Loucy (cell line): Measurements from ENCODE around the gene ACP4.
"Not testable (repeated sequence)": the region's sequence is repeated elsewhere in the genome, so short reads cannot be mapped to it uniquely, and the experiment has no call there.

ENCODE experiments used
- H2AFZ ChIP-seq: fragments of 200-600 bp; sonication (generic); 2 replicates; pipeline ENCODE4 v1.6.0; 2016; ENCODE audit warnings: antibody characterized with exemption, mild to moderate bottlenecking, low read length, moderate library complexity
- H3F3A ChIP-seq: fragments of 200-600 bp; 2 replicates; pipeline ENCODE4 v1.6.0; 2016; ENCODE audit warnings: antibody characterized with exemption, low read depth, mild to moderate bottlenecking
- H3K27me3 ChIP-seq: fragments of 200-600 bp; sonication (generic); 2 replicates; pipeline ENCODE4 v1.6.1; 2014; ENCODE audit warnings: low read length, mild to moderate bottlenecking; ENCODE audit not compliant: insufficient read depth, poor library complexity, severe bottlenecking
- H3K36me3 ChIP-seq: fragments of 200-600 bp; sonication (generic); 2 replicates; pipeline ENCODE4 v1.6.1; 2016; ENCODE audit warnings: low read length; ENCODE audit not compliant: insufficient read depth
- H3K4me1 ChIP-seq: fragments of 200-600 bp; sonication (generic); 2 replicates; pipeline ENCODE4 v1.5.1; 2014; ENCODE audit warnings: low read length, mild to moderate bottlenecking; ENCODE audit not compliant: insufficient read depth, poor library complexity, severe bottlenecking
- H3K4me2 ChIP-seq: fragments of 200-600 bp; sonication (generic); 2 replicates; pipeline ENCODE4 v1.6.0; 2014; ENCODE audit warnings: antibody characterized with exemption, low read length, low read depth, mild to moderate bottlenecking; ENCODE audit not compliant: poor library complexity, severe bottlenecking
- H3K4me3 ChIP-seq: fragments of 200-600 bp; sonication (generic); 2 replicates; pipeline ENCODE4 v1.5.1; 2014; ENCODE audit warnings: low read length, mild to moderate bottlenecking, mixed read lengths; ENCODE audit not compliant: poor library complexity, severe bottlenecking
- H3K79me2 ChIP-seq: fragments of 200-600 bp; sonication (generic); 2 replicates; pipeline ENCODE4 v1.6.1; 2014; ENCODE audit warnings: low read length; ENCODE audit not compliant: insufficient read depth
- H3K9ac ChIP-seq: fragments of 200-600 bp; sonication (generic); 2 replicates; pipeline ENCODE4 v1.6.0; 2014; ENCODE audit warnings: mild to moderate bottlenecking, low read depth, low read length, moderate library complexity; ENCODE audit not compliant: poor library complexity, severe bottlenecking
- H3K9me2 ChIP-seq: fragments of 200-600 bp; sonication (generic); replicated peaks from 2 replicates; pipeline ENCODE4 v1.6.1; 2016; ENCODE audit warnings: low read depth, low read length, mixed read lengths
- H3K9me3 ChIP-seq: fragments of 200-600 bp; sonication (generic); 2 replicates; pipeline ENCODE4 v1.6.1; 2014; ENCODE audit warnings: mild to moderate bottlenecking, antibody characterized with exemption, low read length, low read depth; ENCODE audit not compliant: insufficient read depth
- H4K20me1 ChIP-seq: fragments of 200-600 bp; sonication (generic); 2 replicates; pipeline ENCODE4 v1.6.0; 2014; ENCODE audit warnings: antibody characterized with exemption, low read length, mild to moderate bottlenecking; ENCODE audit not compliant: insufficient read depth, poor library complexity, severe bottlenecking
- EZH2phosphoT487 ChIP-seq: fragments of 200-600 bp; IDR thresholded peaks from 2 replicates; pipeline ENCODE4 v1.6.1; 2018; ENCODE audit warnings: antibody characterized with exemption, mild to moderate bottlenecking, moderate library complexity, borderline replicate concordance
- TF ChIP-seq, protein P1 (sequence below): fragments of 200-600 bp; sonication (generic); conservative IDR thresholded peaks from 2 replicates; pipeline ENCODE4 v1.5.1; 2014; ENCODE audit warnings: mild to moderate bottlenecking, antibody characterized with exemption, low read length

ACP4 gene

DNA sequence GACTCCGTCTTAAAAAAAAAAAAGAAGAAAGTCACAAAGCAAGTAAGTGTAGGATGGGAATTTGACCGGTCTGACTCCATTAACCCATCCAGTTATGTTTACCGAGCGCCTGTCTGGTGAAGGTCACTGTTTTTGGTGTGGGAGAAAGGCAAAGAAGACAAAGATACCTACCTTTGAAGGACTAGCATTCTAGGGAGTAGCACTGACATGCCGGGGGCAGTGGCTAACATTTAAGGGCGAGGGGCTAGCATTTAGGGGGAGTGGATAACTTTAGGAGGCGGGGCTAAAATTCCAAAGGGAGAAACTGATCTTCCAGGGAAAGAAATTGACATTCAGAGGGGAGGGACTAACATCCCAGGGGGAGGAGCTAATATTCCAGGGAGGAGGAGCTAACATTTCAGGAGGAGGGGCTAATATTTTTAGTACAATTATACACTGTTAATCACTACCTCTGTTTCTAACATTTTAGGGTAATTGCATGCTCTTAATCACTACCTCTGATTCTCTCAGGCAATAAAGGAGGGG lies 11.2 kb upstream of the ACP4 start:
- Histone ChIP-seq H3K36me3 (no peaks in the 10 kb centered on the region), H4K20me1 (no peaks in the 10 kb centered on the region), H3K4me1 (no peaks in the 10 kb centered on the region), H3K9me3 (no peaks in the 10 kb centered on the region), H3K4me2 (no peak overlapping the region), H3K9me2 (no peaks in the 10 kb centered on the region), H3F3A (no peaks in the 10 kb centered on the region), H2AFZ (no peak overlapping the region), H3K27me3 (no peaks in the 10 kb centered on the region), H3K9ac (no peak overlapping the region), H3K4me3 (no peak overlapping the region), H3K79me2 (no peaks in the 10 kb centered on the region)
- TF ChIP-seq, protein P1, sequence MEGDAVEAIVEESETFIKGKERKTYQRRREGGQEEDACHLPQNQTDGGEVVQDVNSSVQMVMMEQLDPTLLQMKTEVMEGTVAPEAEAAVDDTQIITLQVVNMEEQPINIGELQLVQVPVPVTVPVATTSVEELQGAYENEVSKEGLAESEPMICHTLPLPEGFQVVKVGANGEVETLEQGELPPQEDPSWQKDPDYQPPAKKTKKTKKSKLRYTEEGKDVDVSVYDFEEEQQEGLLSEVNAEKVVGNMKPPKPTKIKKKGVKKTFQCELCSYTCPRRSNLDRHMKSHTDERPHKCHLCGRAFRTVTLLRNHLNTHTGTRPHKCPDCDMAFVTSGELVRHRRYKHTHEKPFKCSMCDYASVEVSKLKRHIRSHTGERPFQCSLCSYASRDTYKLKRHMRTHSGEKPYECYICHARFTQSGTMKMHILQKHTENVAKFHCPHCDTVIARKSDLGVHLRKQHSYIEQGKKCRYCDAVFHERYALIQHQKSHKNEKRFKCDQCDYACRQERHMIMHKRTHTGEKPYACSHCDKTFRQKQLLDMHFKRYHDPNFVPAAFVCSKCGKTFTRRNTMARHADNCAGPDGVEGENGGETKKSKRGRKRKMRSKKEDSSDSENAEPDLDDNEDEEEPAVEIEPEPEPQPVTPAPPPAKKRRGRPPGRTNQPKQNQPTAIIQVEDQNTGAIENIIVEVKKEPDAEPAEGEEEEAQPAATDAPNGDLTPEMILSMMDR: no peak
- TF ChIP-seq EZH2phosphoT487: no peak

DNA sequence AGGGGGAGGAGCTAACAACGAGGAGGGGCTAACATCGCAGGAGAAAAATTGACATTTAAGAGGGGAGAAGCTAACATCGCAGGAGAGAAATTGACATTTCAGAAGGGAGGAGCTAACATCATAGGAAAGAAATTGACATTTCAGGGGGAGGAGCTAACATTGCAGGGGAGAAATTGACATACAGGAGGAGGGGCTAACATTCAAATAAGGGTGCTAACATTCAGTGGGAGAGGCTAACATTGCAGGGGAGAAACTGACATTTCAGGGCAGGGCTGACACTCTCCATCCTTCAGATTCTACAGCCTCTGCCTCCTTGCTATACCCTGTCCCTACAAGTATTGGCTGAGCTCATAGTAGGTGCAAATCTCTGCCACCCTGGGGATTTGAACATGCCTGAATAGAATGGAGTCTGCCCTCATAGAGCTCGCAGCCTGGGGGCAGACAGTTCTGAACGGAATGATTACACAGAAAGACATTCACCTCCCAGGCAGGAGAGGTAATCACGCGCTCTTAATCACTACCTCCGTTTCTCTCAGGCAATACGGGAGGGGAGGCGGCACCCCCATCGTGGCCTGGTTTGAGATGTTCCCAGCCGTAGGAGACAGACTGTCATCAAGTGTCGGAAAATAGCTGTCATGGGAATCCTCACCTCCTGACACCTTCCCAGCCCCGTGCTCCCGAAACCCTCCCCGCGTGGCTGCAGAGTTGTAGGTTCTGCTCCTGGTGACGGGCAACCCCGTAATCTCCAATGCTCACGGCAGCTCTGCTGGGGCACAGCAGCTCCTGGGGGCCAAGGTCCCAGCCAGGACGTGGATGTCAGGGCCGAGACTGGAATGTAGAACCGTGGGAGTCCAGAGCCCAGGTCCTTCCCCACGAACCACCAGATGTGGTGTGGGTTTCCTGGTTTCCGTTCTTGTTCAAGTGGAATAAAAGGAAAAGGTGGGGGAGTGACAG lies 10.4 kb upstream of the ACP4 start:
- Histone ChIP-seq H3K9ac (no peak overlapping the region), H3K27me3 (no peaks in the 10 kb centered on the region), H3K4me3 (no peak overlapping the region), H3K36me3 (no peaks in the 10 kb centered on the region), H3K79me2 (no peaks in the 10 kb centered on the region), H3K4me1 (no peaks in the 10 kb centered on the region), H2AFZ (no peak overlapping the region), H3K4me2 (no peak overlapping the region), H3K9me3 (no peaks in the 10 kb centered on the region), H4K20me1 (no peaks in the 10 kb centered on the region), H3F3A (no peaks in the 10 kb centered on the region), H3K9me2 (no peaks in the 10 kb centered on the region)
- TF ChIP-seq EZH2phosphoT487: no peak
- TF ChIP-seq, protein P1: no peak

DNA sequence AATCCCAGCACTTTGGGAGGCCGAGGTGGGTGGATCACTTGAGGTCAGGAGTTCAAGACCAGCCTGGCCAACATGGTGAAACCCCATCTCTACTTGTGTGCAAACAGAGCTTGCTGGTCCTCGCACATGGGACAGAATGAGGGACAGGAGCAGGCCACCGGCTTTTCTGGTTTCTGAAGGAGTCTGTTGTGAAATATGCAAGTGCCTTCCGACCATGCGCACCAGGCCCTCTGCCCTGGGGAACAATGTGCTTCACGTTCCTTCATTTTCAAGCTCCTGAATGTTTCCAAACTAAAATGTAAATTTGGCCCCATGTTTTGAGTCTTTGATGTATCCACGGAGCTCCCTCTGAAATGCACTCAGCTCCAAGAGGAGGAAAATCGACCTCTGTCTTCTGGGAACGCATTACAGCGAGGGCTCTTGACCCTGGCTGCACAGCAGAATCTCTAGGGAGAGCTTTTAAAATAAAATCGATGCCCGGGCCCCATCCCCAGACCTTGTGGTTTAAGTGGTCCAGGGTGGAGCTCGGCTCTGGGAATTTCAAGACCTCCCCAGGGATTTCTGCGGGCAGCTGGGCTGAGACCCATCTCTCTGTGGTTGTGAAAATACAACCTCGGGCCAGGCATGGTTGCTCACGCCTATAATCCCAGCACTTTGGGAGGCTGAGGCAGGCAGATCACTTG lies 9.3 kb upstream of the ACP4 start:
- TF ChIP-seq, protein P1: no peak
- H4K20me1 ChIP-seq: no peaks in the 10 kb centered on the region
- no peaks in the 10 kb centered on the region for H3K27me3 ChIP-seq
- no peak overlapping the region for H3K4me3 ChIP-seq
- H3K9me3 ChIP-seq: no peaks in the 10 kb centered on the region
- H3K9me2 ChIP-seq: no peaks in the 10 kb centered on the region
- no peaks in the 10 kb centered on the region for H3K36me3 ChIP-seq
- no peak overlapping the region for H2AFZ ChIP-seq
- no peak overlapping the region for H3K4me2 ChIP-seq
- H3K79me2 ChIP-seq: no peaks in the 10 kb centered on the region
- no peak overlapping the region for H3K9ac ChIP-seq
- H3K4me1 ChIP-seq: no peaks in the 10 kb centered on the region
- H3F3A ChIP-seq: no peaks in the 10 kb centered on the region

DNA sequence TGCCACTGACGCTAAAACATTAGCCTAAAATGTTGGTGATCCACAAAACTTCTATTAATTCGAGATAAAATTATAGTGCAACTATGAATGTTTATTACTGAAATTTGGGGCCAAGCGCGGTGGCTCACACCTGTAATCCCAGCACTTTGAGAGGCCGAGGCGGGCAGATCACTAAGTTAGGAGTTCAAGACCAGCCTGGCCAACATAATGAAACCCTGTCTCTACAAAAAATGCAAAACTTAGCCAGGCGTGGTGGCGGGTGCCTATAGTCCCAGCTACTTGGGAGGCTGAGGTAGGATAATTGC lies 6.4 kb upstream of the ACP4 start:
- not testable (repeated sequence) for H3F3A ChIP-seq, H3K4me2 ChIP-seq

More for the DNA sequence above, 6.4 kb upstream of the ACP4 start:
- H3K9me3 ChIP-seq, H2AFZ ChIP-seq, H3K9me2 ChIP-seq, H3K4me3 ChIP-seq, H3K27me3 ChIP-seq, H3K9ac ChIP-seq, H3K36me3 ChIP-seq, H3K4me1 ChIP-seq, H4K20me1 ChIP-seq, H3K79me2 ChIP-seq: not testable (repeated sequence)
